KBM-7 (cell line): Measurements from ENCODE around the gene PPFIBP1.

Experiments used
- DNase-seq: peaks from one replicate; pipeline ENCODE4 v3.0.0-alpha.2; 2015
- in situ Hi-C: fragments of 300-500 bp; cut with MboI; formaldehyde crosslinking; loops from 2 replicates; pipeline ENCODE4 v1.14.3; 2020; ENCODE audit warnings: low sequenced_read_pairs, low pct_unique_long_range_greater_than_20kb, mixed read lengths

The PPFIBP1 gene

DNA sequence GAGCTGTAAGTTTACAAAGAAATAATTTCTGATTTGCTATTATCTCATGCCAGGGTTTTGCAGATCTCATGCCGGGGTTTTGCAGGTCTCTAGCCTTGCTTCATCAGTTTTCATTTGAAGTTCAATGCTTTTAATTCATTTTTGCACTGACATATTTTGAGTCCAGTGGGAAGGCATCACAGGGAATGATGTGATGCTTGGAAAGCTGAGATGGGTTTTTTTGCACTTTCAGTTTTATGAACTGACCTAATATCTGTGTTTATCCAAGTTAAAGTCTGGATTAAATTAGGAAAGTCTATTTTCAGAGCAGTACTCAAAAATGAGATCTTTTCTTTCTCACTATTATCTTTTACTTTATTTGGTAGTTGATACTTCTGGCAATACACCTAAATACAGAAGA lies 148.6 kb downstream of the PPFIBP1 start:
- in situ Hi-C loops = no loop called here
- DNase-seq = no peak

GRCh38 chr12:27673101-27673718 lies 149.2 kb downstream of the PPFIBP1 start:
- DNase-seq = no peak
- in situ Hi-C loops = no loop called here

DNA sequence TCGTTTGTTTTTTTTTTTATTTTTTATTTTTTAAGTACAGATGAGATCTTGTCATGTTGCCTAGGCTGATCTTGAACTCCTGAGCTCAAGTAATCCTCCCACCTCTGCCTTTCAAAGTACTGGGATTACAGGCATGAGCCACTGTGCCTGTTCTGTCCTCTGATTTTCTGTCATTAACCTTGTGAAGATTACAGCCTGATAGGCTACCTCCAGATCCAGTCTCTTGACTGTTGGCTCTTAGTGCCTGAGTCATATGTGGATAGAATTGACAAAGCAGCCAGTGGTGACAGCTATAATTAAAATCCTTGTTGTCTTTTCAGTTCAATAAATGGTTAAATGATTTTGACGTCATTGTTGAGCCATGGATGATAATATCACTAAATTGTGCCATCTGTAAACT lies 151.0 kb downstream of the PPFIBP1 start:
- in situ Hi-C loops = no loop called here

DNA sequence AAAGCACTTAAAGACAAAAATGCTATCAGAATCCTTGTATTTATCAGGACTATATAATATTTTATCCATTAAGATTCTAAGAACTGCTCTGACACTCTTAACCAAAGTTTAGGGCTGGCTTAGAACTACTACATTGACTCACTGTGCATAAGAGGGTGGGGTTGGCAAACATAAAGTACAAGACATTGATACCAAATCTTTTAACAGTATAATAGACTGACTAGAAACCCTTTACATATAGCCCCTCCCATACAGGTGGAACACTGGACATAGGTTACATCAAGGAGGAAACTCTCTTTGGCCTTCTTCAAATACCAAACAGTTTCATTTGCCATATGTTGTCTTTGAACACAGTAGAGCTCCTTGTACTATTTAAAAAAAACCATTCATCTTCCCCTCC lies 156.6 kb downstream of the PPFIBP1 start:
- in situ Hi-C loops = no loop called here
- no peak for DNase-seq

More for the DNA sequence above, 151.0 kb downstream of the PPFIBP1 start:
- no peak for DNase-seq

- in situ Hi-C loops = no loop called here
- DNase-seq = no peak
These were observed 158.5 kb downstream of the PPFIBP1 start for GRCh38 chr12:27682534-27682933.

- in situ Hi-C loops = no loop called here
These were observed 161.3 kb downstream of the PPFIBP1 start for GRCh38 chr12:27685274-27685673.

DNA sequence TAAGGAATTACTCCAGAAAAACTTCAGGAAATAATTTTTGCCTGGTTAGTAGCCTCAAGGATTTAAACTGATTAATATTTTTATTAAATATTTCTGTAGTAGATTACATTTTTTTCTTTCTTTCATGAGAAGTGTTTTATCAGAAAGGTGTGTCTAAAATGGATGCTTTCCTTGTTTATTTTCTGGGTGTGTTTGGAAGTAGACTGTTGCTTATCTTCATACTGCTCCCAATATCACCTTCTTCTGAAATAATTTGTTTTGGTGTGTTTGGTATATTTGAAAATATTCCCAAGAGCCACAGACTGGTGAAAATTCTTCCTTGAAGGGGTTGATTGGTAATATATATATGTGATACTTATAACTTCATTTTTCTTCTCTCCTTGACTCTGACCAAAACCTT lies 162.1 kb downstream of the PPFIBP1 start:
- in situ Hi-C loops = no loop called here

More at GRCh38 chr12:27685274-27685673, 161.3 kb downstream of the PPFIBP1 start:
- no peak for DNase-seq

GRCh38 chr12:27688671-27689070 lies 164.7 kb downstream of the PPFIBP1 start:
- in situ Hi-C loops = no loop called here
- DNase-seq = no peak

More for the DNA sequence above, 162.1 kb downstream of the PPFIBP1 start:
- no peak for DNase-seq

DNA sequence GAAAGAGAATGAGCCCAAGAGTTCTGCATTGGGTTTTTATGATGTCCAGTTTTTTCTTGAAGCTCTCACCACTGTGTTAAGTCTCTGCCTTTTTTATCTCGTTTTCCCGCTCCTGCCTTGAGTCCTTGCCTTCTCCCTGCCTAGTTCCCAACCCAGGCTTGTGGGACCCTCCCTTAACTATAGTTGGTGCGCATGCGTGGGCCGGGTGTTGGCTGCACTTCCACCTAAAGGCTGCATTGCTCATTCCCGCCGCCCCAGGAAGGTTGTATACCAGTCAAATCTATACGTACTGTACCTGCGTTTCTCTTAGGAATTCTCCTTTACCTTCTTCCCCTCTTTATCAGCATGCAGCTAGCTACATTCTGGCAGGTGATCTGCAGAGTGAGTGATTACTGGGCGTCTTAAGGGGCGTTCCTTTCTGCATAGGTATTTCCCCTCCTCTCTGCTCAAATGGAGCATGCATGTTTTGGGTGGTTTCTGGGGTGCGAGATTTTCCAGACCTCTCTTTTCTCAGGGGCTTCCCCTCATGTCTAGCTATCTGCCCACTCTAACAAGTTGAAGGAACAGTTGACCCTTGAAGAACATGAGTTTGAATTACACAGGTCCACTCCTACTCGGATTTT lies 165.7 kb downstream of the PPFIBP1 start:
- DNase-seq = no peak
- in situ Hi-C loops = no loop called here

- in situ Hi-C loops = no loop called here
- DNase-seq = no peak
These were observed 169.4 kb downstream of the PPFIBP1 start for GRCh38 chr12:27693403-27693802.

GRCh38 chr12:27695556-27696292 lies 171.7 kb downstream of the PPFIBP1 start:
- in situ Hi-C loops = no loop called here
- no peak for DNase-seq

DNA sequence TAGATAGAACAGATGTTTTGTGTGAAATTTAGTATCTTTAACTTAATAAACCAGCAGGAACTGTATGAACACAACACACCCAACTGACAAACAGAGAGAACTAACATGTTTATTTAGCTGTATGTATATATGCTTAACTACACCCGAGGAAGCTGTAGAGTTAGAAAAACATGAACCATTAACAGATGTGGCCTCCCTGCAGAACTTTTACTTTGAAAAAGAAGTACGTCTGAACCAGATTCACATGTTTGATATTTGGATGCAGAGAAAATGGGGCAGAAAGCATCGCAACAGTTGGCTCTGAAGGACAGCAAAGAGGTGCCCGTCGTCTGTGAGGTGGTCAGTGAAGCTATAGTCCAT lies 172.3 kb downstream of the PPFIBP1 start, which contains the start of gene REP15:
Gene REP15 (plus strand): TSS at position 155 of the 360 bp plus-strand sequence. CDS start 116 bp downstream, at position 271.
- in situ Hi-C loops = no loop called here
- no peak for DNase-seq

DNA sequence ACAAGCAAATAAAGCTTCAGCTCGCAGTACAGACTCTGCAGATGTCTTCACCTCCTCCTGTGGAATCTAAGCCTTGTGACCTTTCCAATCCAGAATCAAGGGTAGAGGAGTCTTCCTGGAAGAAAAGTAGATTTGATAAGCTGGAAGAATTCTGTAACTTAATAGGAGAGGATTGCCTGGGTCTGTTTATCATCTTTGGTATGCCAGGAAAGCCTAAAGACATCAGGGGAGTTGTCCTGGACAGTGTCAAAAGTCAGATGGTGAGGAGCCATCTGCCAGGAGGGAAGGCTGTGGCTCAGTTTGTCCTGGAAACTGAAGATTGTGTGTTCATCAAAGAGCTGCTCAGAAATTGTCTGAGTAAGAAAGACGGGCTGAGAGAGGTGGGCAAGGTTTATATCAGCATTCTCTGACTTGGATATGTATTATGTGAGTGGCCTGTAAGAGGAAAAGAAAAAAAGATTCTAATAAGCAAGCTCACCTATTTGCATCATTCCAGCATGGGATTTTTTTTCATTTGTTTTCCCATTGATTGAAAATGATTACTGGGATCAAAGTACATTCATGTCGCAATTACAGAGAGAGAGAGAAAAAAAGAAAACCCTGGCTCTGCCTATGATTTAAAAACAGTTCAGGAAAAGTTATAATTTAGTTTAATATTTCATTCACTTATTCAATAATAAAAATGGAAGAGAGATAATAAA lies 173.0 kb downstream of the PPFIBP1 start:
- DNase-seq = no peak
- in situ Hi-C loops = no loop called here

- in situ Hi-C loops = no loop called here
- DNase-seq = peak; percentile 80
These were observed 179.9 kb downstream of the PPFIBP1 start for GRCh38 chr12:27703720-27704452.

GRCh38 chr12:27705263-27705662 lies 181.3 kb downstream of the PPFIBP1 start:
- in situ Hi-C loops = no loop called here
- no peak for DNase-seq

DNA sequence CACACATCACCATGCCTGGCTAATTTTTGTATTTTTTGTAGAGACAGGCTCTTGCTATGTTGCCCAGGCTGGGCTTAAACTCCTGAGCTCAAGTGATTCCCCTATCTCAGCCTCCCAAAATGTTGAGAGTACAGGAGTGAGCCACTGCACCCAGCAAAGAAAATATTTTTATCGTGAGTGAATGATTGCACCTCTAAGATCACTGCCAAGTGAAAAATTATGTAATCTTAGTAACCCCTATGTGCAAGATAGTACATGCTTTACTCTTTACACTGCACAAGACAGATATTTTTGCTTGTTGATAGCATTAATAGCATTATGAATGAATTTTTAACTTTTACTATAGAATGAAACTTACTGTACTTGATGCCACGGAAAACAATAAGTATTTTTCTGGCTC lies 183.2 kb downstream of the PPFIBP1 start:
- in situ Hi-C loops = no loop called here
- DNase-seq = no peak

DNA sequence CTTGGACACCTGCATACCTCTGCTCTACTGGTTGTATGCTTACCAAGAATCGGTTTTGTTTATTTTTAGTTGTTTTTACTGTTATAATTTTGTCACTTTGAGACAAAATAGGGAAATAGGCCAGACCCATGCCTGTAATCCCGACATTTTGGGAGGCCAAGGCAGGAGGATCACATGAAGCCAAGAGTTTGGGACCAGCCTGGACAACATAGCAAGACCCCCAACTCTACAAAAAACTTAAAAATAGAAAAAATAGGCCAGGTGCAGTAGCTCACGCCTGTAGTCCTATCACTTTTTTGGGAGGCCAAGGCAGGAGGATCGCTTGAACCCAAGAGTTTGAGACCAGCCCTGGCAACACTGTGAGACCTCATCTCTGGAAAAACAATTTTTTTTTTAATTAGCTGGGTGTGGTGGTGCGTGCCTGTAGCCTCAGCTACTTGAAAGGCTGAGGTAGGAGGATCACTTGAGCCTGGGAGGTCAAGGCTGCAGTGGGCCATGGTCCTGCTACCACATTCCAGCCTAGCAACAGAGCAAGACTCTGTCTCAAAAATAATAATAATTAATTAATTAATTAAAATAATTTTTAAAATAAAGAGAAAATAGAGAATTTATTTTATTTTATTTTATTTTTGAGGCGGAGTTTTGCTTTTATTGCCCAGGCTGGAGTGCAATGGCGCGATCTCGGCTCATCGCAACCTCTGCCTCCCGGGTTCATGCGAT lies 185.4 kb downstream of the PPFIBP1 start:
- DNase-seq = no peak
- in situ Hi-C loops = no loop called here

- in situ Hi-C loops = no loop called here
- DNase-seq = no peak
These were observed 186.1 kb downstream of the PPFIBP1 start for GRCh38 chr12:27709932-27710591.
